AG10803 (cell line): ENCODE measurements around the gene ARID3C.

Experiments used
- DNase-seq: peaks from one replicate; pipeline ENCODE4 v3.0.0; 2010; ENCODE audit warnings: low read depth
- H3K4me3 ChIP-seq: 2 replicates; pipeline ENCODE4 v1.5.1; 2011; ENCODE audit warnings: mild to moderate bottlenecking, low read length, control low read depth
- TF ChIP-seq, protein P1 (sequence below): conservative IDR thresholded peaks from 2 replicates; pipeline ENCODE4 v1.5.1; 2011; ENCODE audit warnings: mild to moderate bottlenecking, low read length, control low read depth, inconsistent platforms

Gene ARID3C

DNA sequence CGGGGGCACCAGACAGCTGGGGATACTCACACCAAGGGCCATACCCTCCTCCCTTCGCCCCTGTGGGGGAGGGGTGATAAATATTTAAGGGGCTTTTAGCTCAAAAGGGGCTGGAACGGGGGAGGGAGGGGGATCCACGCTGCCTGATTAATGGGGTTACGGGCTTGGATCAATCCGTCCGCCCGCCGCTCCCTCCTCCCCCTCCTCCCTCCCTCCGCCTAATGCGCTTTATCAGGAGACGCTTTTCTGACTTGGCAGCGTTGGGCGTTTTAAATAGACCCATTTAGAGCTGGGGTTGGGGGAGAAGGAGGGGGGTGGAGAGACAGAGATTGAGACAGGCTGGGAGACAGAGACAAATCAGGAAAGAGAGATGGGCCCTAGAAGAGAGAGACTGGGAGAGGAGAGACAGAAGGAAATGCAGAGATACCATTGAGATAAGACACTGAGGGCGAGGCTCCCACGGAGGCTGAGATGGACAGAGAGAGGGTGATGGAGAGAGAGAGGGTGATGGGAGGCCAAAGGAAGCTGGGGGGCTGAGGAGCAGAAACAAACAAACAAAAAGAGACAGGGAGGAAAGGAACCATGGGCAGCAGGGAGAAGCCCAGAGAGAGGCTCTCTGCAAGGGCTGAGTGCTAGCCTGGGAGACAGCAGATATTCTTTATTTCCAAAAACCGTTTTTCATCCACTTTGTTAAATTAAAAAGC, 49.6 kb downstream of the ARID3C start:
- no peak overlapping the region for H3K4me3 ChIP-seq
- TF ChIP-seq, protein P1, sequence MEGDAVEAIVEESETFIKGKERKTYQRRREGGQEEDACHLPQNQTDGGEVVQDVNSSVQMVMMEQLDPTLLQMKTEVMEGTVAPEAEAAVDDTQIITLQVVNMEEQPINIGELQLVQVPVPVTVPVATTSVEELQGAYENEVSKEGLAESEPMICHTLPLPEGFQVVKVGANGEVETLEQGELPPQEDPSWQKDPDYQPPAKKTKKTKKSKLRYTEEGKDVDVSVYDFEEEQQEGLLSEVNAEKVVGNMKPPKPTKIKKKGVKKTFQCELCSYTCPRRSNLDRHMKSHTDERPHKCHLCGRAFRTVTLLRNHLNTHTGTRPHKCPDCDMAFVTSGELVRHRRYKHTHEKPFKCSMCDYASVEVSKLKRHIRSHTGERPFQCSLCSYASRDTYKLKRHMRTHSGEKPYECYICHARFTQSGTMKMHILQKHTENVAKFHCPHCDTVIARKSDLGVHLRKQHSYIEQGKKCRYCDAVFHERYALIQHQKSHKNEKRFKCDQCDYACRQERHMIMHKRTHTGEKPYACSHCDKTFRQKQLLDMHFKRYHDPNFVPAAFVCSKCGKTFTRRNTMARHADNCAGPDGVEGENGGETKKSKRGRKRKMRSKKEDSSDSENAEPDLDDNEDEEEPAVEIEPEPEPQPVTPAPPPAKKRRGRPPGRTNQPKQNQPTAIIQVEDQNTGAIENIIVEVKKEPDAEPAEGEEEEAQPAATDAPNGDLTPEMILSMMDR: no peak
- no peak for DNase-seq

DNA sequence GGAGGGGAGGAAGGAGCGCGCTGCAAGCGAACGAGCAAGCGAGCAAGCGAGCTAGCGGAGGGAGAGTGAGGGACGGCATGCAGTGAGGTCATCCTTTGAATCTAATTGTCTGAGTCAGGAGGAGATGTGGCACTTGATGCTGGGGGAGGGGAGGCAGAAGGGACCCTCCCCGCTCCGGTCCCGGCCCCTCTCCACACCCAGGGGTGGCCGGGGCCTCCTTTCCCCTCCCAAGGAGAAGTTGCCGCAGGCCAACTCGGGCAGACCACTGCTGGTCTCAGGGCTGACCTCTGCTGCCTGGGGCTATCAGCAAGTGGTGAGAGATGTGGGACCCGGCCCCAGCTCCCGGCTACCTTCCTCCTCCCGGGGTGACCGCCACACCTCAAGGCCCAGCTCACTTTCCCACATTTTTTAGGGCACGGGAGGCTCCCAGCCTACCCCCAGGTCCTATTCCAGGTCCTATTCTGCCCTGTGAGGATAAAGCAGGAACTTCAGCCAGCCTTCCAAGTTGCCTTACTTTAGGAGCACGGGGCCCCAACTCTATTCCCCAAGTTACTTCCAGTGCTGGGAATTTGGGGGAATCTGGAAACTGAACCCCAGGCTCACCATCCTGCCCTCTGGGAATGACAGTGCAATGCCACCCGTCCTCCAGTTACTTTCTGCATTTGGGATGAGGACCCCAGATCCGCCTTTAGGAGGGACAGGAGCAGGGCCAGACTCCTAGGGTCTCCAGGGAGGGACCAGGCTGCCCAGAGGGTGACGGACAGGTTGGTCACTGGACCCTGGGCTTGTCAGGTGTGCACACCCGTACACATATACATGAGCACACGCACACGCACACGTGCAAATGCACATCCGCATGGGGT, 50.4 kb downstream of the ARID3C start:
- TF ChIP-seq, protein P1: no peak
- H3K4me3 ChIP-seq: no peak overlapping the region
- peak; percentile 38 for DNase-seq

DNA sequence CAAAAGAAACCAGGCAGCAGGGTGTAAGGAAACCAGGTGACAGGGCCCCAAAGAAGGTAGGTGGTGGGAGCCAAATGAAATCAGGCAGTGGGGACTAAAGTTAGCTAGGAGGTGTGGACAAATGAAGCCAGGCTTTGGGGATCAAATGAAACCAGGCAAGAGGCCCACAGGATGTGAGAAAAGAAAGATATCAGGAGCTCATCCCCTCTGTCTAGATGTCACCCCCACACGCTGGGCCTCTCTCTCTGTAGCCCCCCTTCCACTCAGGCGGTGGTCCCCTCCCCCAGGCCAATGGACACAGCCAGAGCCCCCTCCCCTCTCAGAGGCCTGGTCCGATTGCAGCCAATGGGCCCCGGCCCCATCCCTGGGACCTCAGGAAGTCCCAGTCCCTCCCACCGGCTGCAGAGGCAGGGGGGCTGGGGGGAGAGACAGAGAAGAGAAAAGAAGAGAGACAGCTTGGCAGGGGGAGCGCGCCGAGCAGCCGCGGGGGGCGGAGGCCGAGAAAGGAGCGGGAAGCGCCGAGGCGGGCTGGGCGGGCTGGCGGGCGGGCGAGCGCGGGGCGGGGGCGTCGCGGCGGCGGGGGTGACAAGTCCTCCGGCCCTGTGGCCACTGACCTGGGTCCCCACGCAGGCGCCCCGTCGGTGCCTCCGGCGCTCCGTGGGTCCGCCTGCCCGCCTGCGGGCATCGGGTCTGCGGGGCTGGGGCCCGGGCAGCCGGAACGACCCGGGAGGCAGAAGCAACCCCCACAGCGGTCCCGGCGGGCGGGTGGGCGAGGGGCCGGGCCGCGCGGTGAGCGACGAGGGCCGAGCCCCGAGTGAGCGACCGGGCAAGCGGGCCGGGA, 51.2 kb downstream of the ARID3C start:
- DNase-seq: no peak
- TF ChIP-seq, protein P1: no peak
- H3K4me3 ChIP-seq: no peak overlapping the region

DNA sequence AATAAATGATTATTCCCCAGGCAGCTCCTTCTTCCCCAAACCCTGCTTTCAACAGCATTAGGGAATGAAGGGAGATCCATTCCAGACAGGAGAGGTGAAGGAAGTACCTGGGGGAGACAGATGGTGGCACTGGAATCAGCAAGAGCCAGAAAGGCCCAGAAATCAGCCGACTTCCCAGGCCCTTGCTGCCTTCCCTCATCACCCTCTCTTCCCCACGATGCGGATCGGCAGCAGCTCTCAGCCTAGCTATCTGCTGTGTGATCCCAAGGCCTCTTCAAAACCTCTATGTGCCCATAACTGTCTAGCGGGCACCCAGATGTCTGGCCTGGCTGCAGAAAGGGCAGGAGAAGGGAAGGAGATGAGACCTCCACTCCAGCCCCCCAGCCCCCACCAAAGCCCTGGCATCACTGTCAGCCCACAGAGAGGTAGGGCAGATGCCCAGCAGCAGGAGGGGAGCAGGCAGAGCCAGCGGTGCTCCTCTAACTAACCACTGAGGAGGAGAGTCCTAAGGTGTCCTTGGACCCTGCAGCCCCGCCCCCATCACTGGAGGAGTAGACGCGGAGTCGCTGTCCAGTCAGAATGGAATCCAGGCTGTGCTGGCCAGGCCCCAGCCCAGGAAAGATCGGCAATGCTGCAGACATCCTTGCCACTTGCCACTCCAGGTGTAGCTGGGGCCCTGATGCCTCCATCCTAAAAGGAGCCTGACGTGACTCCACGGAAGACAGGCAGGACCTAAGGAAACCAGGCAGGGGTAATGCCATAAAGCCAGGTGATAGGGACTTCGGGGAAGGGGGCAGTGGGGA, 52.1 kb downstream of the ARID3C start:
- DNase-seq: no peak
- no peak overlapping the region for H3K4me3 ChIP-seq
- TF ChIP-seq, protein P1: no peak

DNA sequence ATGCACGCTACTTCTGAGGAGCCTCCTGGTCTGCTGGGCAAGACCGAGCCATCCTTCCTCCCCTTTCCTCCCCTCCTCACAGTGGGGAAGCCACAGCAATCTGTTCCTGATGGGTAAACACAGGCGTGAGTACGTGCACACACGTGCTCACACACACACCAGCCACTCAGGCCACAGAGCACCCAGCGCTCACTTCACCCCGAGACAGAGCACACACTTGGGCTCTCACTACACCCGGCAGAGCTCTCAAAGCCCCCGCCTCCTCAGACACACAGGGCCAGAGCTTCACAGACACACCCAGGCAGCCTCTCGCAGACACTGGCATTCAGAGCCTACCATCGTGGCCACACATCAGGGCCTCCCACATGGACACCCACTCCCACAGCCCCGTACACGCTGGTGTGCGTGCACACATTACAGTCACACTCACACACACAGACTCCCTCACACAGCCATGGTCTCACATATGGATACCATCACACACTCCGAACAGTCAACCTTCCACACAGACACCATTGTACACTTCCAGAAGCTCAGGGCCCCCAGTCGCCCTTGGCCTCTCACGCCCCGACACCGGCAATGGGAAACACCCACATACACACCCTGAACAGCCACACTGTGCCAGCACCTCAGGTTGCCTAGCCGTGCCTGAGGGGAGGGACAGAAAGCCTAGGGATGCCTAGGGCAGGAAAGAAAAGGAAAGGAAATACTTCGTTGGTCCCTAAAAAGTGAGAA, 52.8 kb downstream of the ARID3C start:
- no peak for DNase-seq
- TF ChIP-seq, protein P1: no peak
- H3K4me3 ChIP-seq: no peak overlapping the region

DNA sequence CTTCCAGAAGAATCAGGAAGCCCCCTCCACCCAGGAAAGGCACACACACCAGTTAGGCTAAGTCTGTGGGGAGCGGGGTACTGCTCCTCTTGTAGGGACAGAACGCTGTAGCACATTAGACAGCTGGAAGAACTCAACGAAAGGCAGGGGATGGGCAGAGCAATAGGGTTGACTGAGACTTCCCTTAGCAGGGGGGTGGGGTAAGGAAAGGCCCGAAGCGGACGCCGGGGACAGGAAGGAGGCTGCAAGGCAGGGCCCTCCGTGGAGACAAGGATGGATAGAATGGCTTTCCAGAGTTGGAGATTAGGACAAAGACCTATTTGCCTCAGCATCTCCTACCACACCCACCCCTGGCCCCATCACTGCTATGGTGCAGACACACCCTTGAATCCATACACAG, 53.6 kb downstream of the ARID3C start:
- DNase-seq: no peak
- TF ChIP-seq, protein P1: no peak

More for the DNA sequence above, 53.6 kb downstream of the ARID3C start:
- no peak overlapping the region for H3K4me3 ChIP-seq
